Measurements from ENCODE around the gene DTNA. TPM values are rescaled to one million over a fixed set of nuclear protein-coding genes. Genes with fewer than 3 reads are reported as not detected.

The DTNA gene
- total and polyA plus RNA-seq, 2 of the 8 experiments (the other 6 are each of a cell fraction or from before 2014, with no cell fraction given), result 30.2 to 32.7 TPM

DNA sequence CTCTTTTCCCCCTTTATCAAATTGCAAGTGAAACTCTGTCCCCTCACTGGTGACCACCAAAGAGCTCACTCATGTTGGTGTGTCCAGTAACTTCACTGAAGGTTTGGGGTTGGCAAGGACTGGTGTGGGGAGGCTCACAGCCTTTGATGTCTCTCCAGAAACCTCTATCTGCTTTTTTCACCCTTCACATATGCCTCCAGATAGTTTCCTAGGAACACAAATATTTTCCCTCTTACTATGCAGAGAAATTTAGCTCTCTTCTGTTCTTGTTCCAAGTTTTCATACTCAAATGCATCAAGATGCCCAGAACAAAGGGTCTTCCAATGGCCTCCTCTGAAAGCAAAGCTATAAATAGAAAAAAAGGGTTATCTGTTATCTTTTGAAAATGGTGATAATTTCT is 20.7 kb downstream of the DTNA start:
- no peak for FAIRE-seq
- H2BK15ac ChIP-seq (ENCODE audit: low read length), result no peak overlapping the region
- H3K79me1 ChIP-seq (ENCODE audit: low read depth, low read length), result no peaks in the 10 kb centered on the region
- H3K27ac ChIP-seq (ENCODE audit: low read depth, low read length), result no peak overlapping the region
- no peaks in the 10 kb centered on the region for H3K9me3 ChIP-seq (ENCODE audit: insufficient read depth in 2 of 2, low read depth in 1 of 2, low read length in 1 of 2)
- H2BK12ac ChIP-seq (ENCODE audit: low read depth, low read length), result no peak overlapping the region
- no peak overlapping the region for H3K14ac ChIP-seq (ENCODE audit: insufficient read length)
- no peak overlapping the region for H3K18ac ChIP-seq (ENCODE audit: extremely low read depth, low read length)
- DNase-seq (ENCODE audit: low read depth in 1 of 2, low spot score in 2 of 2), result no peak
- ChIA-PET POLR2A (ENCODE audit: partially characterized antibody) (interaction anchor here (0.6 kb wide), 1 partner anchor 30 kb away, joined by 4 read pairs; no protein-coding TSS in a partner anchor), CTCF (ENCODE audit: partially characterized antibody) (interaction anchor here (0.5 to 3.9 kb wide), 14 partner anchors 8 to 1256 kb away, joined by 3 to 27 read pairs (median 10); partner anchors contain the start of gene DTNA)
- H4K5ac ChIP-seq (ENCODE audit: insufficient read length, low read depth, low read length), result no peak overlapping the region
- no peak overlapping the region for H2BK20ac ChIP-seq (ENCODE audit: low read length)
- no peak overlapping the region for H3K9ac ChIP-seq (replicated peaks in 1 of 4; ENCODE audit: extremely low read depth in 1 of 4, low read depth in 3 of 4, low read length in 3 of 4)
- H3K4me2 ChIP-seq (ENCODE audit: insufficient read depth in 1 of 2, low read depth in 2 of 2, low read length in 2 of 2), result no peak overlapping the region
- H2BK120ac ChIP-seq (replicated peaks; ENCODE audit: low read depth, low read length), result no peak overlapping the region
- H3K56ac ChIP-seq (replicated peaks; ENCODE audit: insufficient read length, low read depth, low read length), result no peak overlapping the region
- H4K91ac ChIP-seq (replicated peaks; ENCODE audit: insufficient read length, low read length), result no peak overlapping the region
- no peak overlapping the region for H3K4me3 ChIP-seq (ENCODE audit: extremely low read depth in 1 of 4, insufficient read depth in 2 of 4, low read depth in 3 of 4, low read length in 4 of 4)
- no peaks in the 10 kb centered on the region for H3K23me2 ChIP-seq (ENCODE audit: low read depth, low read length)
- no peak overlapping the region for H4K8ac ChIP-seq (ENCODE audit: extremely low read depth, insufficient read depth, low read length)
- no peaks in the 10 kb centered on the region for H3K36me3 ChIP-seq (ENCODE audit: control insufficient read depth in 2 of 4, insufficient read depth in 4 of 4, low read length in 3 of 4)
- H4K20me1 ChIP-seq (replicated peaks in 1 of 2; ENCODE audit: control insufficient read depth in 1 of 2, insufficient read depth in 2 of 2, low read length in 2 of 2), result no peaks in the 10 kb centered on the region
- no peaks in the 10 kb centered on the region for H3K27me3 ChIP-seq (replicated peaks in 1 of 4; ENCODE audit: control insufficient read depth in 3 of 4, extremely low read depth in 1 of 4, insufficient read depth in 3 of 4, low read length in 3 of 4)
- TF ChIP-seq RNF2 (IDR thresholded peaks at IDR 0.05; ENCODE audit: borderline replicate concordance, low read depth, low read length, missing control alignments, poor library complexity, severe bottlenecking), result no peak
- TF ChIP-seq MAFK (IDR thresholded peaks at IDR 0.05; ENCODE audit: low read depth, low read length), result no peak
- TF ChIP-seq EP300 (IDR thresholded peaks at IDR 0.05; ENCODE audit: borderline replicate concordance in 1 of 2, low read depth in 2 of 2, low read length in 2 of 2), result no peak
- TF ChIP-seq SIX5 (IDR thresholded peaks at IDR 0.05; ENCODE audit: low read depth, low read length), result no peak
- no peak for TF ChIP-seq TEAD4 (IDR thresholded peaks at IDR 0.05; ENCODE audit: low read depth, low read length)
- TF ChIP-seq HDAC2 (IDR thresholded peaks at IDR 0.05; ENCODE audit: borderline replicate concordance in 1 of 2, low read depth in 2 of 2, low read length in 2 of 2), result no peak
- H3K79me2 ChIP-seq (ENCODE audit: control insufficient read depth in 1 of 2, insufficient read depth in 2 of 2, low read length in 2 of 2), result no peaks in the 10 kb centered on the region
- peaks cover 0 to 5% (median 1%) of the 10 kb centered on the region in 4 experiments; a peak in 3 of 7 replicates for H3K4me1 ChIP-seq (replicated peaks in 1 of 4; ENCODE audit: control insufficient read depth in 3 of 4, insufficient read depth in 4 of 4, low read length in 3 of 4)
- H2BK5ac ChIP-seq (ENCODE audit: low read depth, low read length), result no peak overlapping the region
- no peak overlapping the region for H2AK5ac ChIP-seq (ENCODE audit: low read depth, low read length)
- H3K23ac ChIP-seq (ENCODE audit: insufficient read length), result no peak overlapping the region
- H3K4ac ChIP-seq (replicated peaks; ENCODE audit: insufficient read length, low read depth, low read length), result no peak overlapping the region
- no peak overlapping the region for H2AFZ ChIP-seq (ENCODE audit: low read length)
